ENCODE data around the gene AMMECR1L.

AMMECR1L gene

GRCh38 chr2:127884436-127884835 is 1.3 kb downstream of the AMMECR1L start:
- Histone ChIP-seq H3K4me3 (peak overlapping the region; percentile 71 to 73), H3K4me1 (peaks cover 0 to 58% (median 31%) of the 10 kb centered on the region in 4 donors), H3K9me3 (no peaks in the 10 kb centered on the region), H3K27me3 (no peaks in the 10 kb centered on the region), H3K36me3 (peaks cover 4 to 31% (median 12%) of the 10 kb centered on the region in 3 donors), H3K27ac (peak overlapping the region; percentile 94 to 95)
- no peak for DNase-seq
- intact Hi-C loops (cut with DNase I; ENCODE audit: low total_unique reads), result loop anchor here (5.0 kb wide), 1 partner anchor 208 kb away; the partner anchor contains the start of gene UGGT1
- TF ChIP-seq CTCF (IDR thresholded peaks at IDR 0.05), result no peak

DNA sequence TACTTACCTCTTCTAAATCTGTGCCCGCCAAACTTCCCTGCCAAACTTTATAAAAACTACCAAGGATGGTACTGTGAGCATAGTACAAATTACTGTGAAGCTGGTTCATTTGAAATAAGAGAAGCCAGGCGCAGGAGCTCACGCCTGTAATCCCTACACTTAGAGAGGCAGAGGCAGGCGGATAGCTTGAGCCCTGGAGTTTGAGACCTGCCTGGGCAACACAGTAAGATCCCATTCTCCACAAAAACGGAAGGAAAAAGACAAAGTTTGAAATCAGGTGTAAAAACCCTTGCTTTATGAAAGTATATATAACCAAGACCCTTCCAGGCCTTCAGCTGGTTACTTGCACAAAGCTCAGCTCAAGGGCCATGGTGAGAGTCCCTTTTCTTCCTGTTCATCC is 5.9 kb downstream of the AMMECR1L start:
- H3K27me3 ChIP-seq, result no peaks in the 10 kb centered on the region
- DNase-seq, result no peak
- H3K27ac ChIP-seq, result no peak overlapping the region
- no peak for TF ChIP-seq CTCF (IDR thresholded peaks at IDR 0.05)
- peaks cover 10 to 39% (median 12%) of the 10 kb centered on the region in 3 donors for H3K36me3 ChIP-seq
- H3K9me3 ChIP-seq, result no peaks in the 10 kb centered on the region
- intact Hi-C loops (cut with DNase I; ENCODE audit: low total_unique reads), result loop anchor here (5.0 kb wide), 1 partner anchor 212 kb away; the partner anchor contains the start of gene UGGT1
- H3K4me1 ChIP-seq, result peaks cover 0 to 47% (median 23%) of the 10 kb centered on the region in 4 donors
- H3K4me3 ChIP-seq, result no peak overlapping the region

DNA sequence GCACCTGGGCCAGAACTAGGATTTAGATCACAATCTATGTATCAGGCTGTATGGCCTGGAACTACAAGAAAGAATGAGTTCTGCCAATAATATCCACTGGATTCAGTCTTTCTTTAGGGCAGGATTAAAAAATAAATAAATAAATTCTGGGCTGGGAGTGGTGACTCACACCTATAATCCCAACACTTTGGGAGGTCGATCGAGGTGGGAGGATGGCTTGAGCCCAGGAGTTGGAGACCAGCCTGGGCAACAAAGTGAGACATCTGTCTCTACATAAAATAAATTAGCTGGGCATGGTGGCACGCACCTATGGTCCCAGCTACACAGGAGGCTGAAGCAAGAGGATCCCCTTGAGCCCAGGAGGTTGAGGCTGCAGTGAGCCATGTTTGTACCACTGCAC is 8.1 kb downstream of the AMMECR1L start:
- DNase-seq, result no peak
- Histone ChIP-seq H3K4me3 (no peak overlapping the region), H3K27ac (no peak overlapping the region), H3K27me3 (no peaks in the 10 kb centered on the region), H3K36me3 (peaks cover 18 to 44% (median 26%) of the 10 kb centered on the region in 3 donors), H3K4me1 (peaks cover 0 to 36% (median 9%) of the 10 kb centered on the region in 4 donors), H3K9me3 (no peaks in the 10 kb centered on the region)
- intact Hi-C loops (cut with DNase I; ENCODE audit: low total_unique reads), result no loop called here
- TF ChIP-seq CTCF (IDR thresholded peaks at IDR 0.05), result no peak

- no peak for TF ChIP-seq CTCF (IDR thresholded peaks at IDR 0.05)
- no peak for DNase-seq
- no peaks in the 10 kb centered on the region for H3K27me3 ChIP-seq
- H3K36me3 ChIP-seq, result peaks cover 20 to 44% (median 31%) of the 10 kb centered on the region in 3 donors
- H3K27ac ChIP-seq, result no peak overlapping the region
- H3K9me3 ChIP-seq, result no peaks in the 10 kb centered on the region
- no peak overlapping the region for H3K4me3 ChIP-seq
- H3K4me1 ChIP-seq, result peaks cover 0 to 31% (median 7%) of the 10 kb centered on the region in 4 donors
- intact Hi-C loops (cut with DNase I; ENCODE audit: low total_unique reads), result no loop called here
These were observed 8.6 kb downstream of the AMMECR1L start for GRCh38 chr2:127877136-127877535.

DNA sequence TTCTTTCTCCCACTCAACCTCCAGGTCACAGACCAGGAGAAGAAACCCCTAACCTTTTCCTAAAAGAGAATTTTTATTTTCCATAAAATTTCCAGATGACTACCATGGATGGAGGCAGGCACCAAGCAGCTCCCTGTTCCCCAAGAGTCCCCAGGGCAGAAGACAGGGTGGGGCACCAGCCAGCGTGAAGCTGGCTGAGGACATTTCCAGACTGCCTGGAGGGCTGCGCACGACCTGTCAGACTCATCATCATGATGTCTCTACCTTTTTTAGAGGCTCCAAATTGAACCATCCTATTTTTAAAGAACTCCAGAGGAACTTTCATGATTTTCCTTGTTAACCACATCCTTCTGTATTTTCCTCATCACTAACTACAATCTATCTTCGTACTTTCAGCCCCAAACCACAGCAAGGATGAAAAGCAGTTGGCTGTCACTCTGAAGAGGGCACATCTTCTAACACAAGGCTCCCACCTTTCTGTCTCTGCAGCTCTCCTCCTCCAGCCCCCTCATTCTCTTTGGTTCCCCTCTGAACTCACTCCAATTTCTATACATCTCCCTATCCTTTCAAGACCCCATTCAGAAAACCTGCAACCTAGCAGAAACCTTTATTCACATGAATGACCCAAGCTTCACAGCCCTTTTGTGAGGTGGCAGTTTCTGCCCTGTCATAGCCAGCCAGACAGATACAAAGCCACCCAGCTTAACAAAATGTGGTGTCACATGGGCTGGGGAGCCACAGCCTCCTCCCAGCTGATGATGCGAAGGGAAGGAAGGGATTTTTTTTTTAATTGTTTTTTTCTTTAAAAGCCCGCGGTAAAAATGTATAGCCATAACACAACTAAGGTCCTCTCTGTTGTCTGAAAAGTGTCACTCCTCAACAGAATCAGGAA is 11.1 kb downstream of the AMMECR1L start:
- peaks cover 0 to 13% (median 0%) of the 10 kb centered on the region in 4 donors for H3K4me1 ChIP-seq
- no peak for TF ChIP-seq CTCF (IDR thresholded peaks at IDR 0.05)
- no peaks in the 10 kb centered on the region for H3K27me3 ChIP-seq
- intact Hi-C loops (cut with DNase I; ENCODE audit: low total_unique reads), result no loop called here
- DNase-seq, result no peak
- peaks cover 38 to 55% (median 42%) of the 10 kb centered on the region in 3 donors for H3K36me3 ChIP-seq
- no peak overlapping the region for H3K4me3 ChIP-seq
- no peaks in the 10 kb centered on the region for H3K9me3 ChIP-seq
- peak overlapping the region in 1 of 2 donors; percentile 23 for H3K27ac ChIP-seq

All from tibial artery (tissue), 4 donors.